Lower leg skin (tissue), 3 donors: Measurements from ENCODE around the gene EPB41L5.

Experiments
- CTCF ChIP-seq, 3 donors: fragments of 450-650 bp; IDR thresholded peaks; one replicate each; pipeline ENCODE4 v1.5.1; 2016; ENCODE audit warnings: antibody characterized with exemption in 3 of 3, mild to moderate bottlenecking in 3 of 3, moderate library complexity in 2 of 3
- POLR2A ChIP-seq, 2 donors: fragments of 450-650 bp; IDR thresholded peaks; one replicate each; pipeline ENCODE4 v1.6.1; 2016 to 2017; ENCODE audit warnings: antibody characterized with exemption in 2 of 2, mild to moderate bottlenecking in 1 of 2, moderate library complexity in 1 of 2

GRCh38 chr2:120148229-120148628 lies 135.4 kb downstream of the EPB41L5 start:
- TF ChIP-seq POLR2A (IDR thresholded peaks at IDR 0.05): no peak
- TF ChIP-seq CTCF (IDR thresholded peaks at IDR 0.05): no peak
